ENCODE data around the gene TBC1D5.

Gene TBC1D5

DNA sequence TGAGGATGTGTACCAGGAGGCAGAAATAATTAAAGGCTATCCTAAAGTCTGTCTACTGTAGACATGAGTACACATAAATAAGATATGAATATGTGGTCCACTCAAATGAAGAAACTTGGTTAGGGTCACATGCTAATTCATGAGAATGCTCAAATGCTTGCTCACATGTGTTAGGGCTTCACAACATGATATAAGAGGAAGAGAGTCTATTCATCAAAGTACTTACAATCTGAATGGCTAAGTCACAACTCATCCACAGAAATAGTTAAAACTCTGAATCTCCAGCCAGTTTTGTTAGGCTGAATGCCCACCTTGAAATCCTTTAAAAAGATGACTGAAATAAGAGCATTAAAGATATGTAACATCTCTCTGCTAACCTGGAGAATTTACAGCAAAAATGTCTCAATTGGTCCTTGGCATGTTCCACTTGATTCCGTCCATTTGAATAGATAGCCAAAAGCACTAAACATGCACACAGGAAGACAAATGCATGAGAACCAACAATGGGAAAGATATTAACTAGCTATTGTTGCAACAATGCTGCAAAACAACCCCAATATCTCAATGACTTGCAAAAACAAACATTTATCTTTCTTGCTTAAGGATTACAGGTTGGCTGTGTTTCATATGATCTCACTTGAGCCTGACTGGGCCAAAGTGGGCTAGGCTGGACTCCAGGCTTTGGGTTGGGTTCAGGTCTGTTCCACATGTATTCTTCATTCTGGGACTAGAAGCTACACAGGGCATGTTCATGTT is 10.6 kb upstream of the TBC1D5 start:
- Histone ChIP-seq H3K36me3 (no peaks in the 10 kb centered on the region), H4K20me1 (no peaks in the 10 kb centered on the region), H3K4me3 (no peak overlapping the region), H3K9ac (no peak overlapping the region), H3K9me3 (replicated peaks in 1 of 11) (no peaks in the 10 kb centered on the region), H3K27me3 (no peaks in the 10 kb centered on the region), H3K27ac (no peak overlapping the region), H3K4me2 (no peak overlapping the region), H3K4me1 (peaks cover 11 to 18% (median 15%) of the 10 kb centered on the region in 10 experiments)
- no peak for TF ChIP-seq Cebpa-rat (IDR thresholded peaks at IDR 0.05)

DNA sequence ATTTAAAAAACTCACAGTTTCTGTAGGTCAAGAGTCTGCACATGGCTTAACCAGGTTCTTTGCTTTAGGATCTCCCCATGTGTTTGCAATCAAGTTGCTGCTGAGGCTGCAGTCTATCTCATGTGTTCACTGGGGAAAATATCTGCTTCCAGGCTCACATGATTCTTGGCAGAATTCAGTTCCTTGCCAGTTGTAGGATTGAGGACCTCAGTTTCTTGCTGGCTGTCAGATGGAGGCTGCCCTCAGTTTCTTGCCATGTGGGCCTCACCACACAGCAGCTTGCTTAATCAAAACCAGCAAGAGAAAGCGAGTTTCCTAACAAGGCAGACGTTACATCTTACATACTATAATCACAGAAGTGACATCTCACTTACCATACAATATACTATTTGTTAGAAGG is 10.0 kb upstream of the TBC1D5 start:
- Histone ChIP-seq H3K4me2 (no peak overlapping the region), H3K4me1 (peaks cover 17 to 24% (median 21%) of the 10 kb centered on the region in 10 experiments), H3K9me3 (replicated peaks in 1 of 11) (no peaks in the 10 kb centered on the region), H3K27me3 (no peaks in the 10 kb centered on the region), H4K20me1 (no peaks in the 10 kb centered on the region), H3K27ac (no peak overlapping the region), H3K4me3 (no peak overlapping the region), H3K9ac (no peak overlapping the region), H3K36me3 (no peaks in the 10 kb centered on the region)
- no peak for TF ChIP-seq Cebpa-rat (IDR thresholded peaks at IDR 0.05)

DNA sequence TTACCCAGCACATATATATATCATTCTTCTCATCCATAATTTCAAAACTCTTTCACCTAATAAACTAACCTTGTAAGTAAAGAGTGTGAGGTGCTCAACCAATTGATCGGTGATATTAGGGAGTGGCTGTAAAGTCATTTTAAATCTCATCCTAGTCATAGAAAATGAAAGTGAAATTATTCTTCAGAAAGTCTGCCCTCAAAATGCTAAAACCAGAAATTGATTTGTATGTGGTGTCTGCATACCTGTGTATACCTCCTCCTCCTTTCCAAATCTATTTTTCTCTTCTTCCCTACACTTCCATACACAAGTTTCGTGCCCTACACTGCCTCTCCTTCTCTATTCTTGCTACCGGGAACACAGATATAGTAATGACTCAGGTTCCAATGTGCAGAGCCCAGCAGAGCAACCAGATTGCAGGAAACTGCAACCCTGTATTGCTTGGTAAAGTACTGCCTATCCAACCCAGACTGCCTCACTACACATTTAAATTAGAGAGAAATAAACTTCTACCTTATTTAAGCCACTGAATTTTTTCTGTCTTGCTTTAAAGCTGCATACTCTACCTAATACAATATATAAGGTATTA is 7.4 kb upstream of the TBC1D5 start:
- Histone ChIP-seq H3K9ac (0 out of 22 replicates have a peak overlapping the region, but pooled peaks of 1 of the 11 experiments have one; percentile 4), H3K4me2 (peak overlapping the region; percentile 17 to 67 (median 45); a peak in 21 of 22 replicates), H3K9me3 (replicated peaks in 1 of 11) (no peaks in the 10 kb centered on the region), H3K4me3 (no peak overlapping the region), H3K27me3 (no peaks in the 10 kb centered on the region), H3K4me1 (peaks cover 24 to 32% (median 29%) of the 10 kb centered on the region in 10 experiments), H4K20me1 (no peaks in the 10 kb centered on the region), H3K36me3 (no peaks in the 10 kb centered on the region), H3K27ac (no peak overlapping the region)
- no peak for TF ChIP-seq Cebpa-rat (IDR thresholded peaks at IDR 0.05)

DNA sequence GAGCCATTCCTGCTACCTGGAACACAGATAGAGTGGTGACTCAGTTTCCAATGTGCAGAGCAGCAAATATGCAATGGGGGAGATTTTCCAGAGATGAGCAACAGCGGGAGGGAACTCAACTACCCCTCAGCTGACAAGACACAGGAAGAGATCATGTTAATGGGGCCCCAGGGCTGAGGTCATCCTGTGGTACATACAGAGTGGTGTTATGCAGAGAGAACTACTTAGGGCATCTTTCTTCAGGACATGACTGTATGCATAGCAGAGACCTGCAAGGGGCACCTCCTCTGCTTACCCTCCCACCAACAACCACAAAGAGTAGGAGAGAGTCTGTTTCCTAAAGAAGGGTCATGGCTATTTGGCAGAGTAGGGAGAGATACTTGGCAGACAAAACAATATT is 6.8 kb upstream of the TBC1D5 start:
- H3K4me3 ChIP-seq = no peak overlapping the region
- peak overlapping the region; percentile 17 to 67 (median 45); a peak in 20 of 22 replicates for H3K4me2 ChIP-seq
- H3K27ac ChIP-seq = no peak overlapping the region
- no peaks in the 10 kb centered on the region for H3K36me3 ChIP-seq
- H3K9me3 ChIP-seq (replicated peaks in 1 of 11) = no peaks in the 10 kb centered on the region
- no peaks in the 10 kb centered on the region for H4K20me1 ChIP-seq
- H3K27me3 ChIP-seq = no peaks in the 10 kb centered on the region
- H3K9ac ChIP-seq = no peak overlapping the region
- TF ChIP-seq Cebpa-rat (IDR thresholded peaks at IDR 0.05) = no peak
- H3K4me1 ChIP-seq = peaks cover 24 to 32% (median 29%) of the 10 kb centered on the region in 10 experiments

DNA sequence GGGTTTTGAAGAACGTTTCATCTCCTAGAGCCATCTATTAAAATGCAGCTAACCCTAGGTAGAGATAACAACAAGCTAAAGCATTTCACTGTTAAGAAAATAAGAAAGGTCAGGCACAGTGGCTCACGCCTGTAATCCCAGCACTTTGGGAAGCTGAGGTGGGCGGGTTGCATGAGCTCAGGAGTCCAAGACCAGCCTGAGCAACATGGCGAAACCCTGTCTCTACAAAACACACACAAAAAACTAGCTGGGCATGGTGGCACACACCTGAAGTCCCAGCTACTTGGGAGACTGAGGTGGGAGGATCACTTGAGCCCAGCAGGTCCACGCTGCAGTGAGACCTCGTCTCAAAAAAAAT is 5.4 kb upstream of the TBC1D5 start:
- H3K27ac ChIP-seq = peak overlapping the region in 7 of 11 experiments; percentile 28 to 74 (median 64); a peak in 13 of 22 replicates
- H3K9me3 ChIP-seq (replicated peaks in 1 of 11) = no peaks in the 10 kb centered on the region
- no peaks in the 10 kb centered on the region for H4K20me1 ChIP-seq
- H3K27me3 ChIP-seq = no peaks in the 10 kb centered on the region
- peak overlapping the region; percentile 58 to 85 (median 74) for H3K4me2 ChIP-seq
- peaks cover 35 to 43% (median 42%) of the 10 kb centered on the region in 10 experiments for H3K4me1 ChIP-seq
- H3K36me3 ChIP-seq = no peaks in the 10 kb centered on the region
- H3K4me3 ChIP-seq = no peak overlapping the region
- no peak for TF ChIP-seq Cebpa-rat (IDR thresholded peaks at IDR 0.05)
- no peak overlapping the region for H3K9ac ChIP-seq

DNA sequence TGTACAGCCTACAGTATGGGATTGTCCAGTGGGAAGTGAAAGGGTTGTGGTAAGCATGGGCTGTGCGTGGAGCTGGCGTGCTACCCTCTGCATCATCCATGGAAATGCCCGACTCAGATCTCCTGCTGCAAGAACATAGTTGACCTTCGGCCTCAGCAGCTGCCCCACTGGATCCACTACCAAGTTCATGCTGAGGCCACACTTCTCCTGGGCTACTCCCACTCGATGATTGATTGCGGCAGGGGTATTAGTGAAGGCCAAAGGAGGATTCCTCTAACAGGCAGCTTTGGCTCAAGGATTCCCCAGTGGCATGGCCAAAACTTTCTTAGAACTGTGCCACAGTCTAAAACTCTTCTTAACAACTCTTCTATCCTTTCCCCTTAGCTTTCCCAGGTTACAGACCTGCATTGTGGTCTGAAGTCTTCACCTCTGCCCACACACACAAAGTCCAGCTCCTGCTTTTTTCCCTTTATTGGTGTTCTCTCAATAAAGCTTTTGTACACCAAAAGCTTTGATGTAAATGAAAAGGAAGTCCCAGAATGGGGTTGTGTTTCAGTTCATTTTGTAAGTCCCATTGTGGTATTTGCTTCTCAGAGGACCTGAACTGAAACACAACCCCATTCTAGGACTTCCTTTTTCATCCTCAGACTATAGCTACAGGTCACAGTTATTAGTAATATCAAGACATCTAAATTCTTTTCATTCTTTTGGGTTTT is 4.9 kb upstream of the TBC1D5 start:
- no peaks in the 10 kb centered on the region for H3K36me3 ChIP-seq
- TF ChIP-seq Cebpa-rat (IDR thresholded peaks at IDR 0.05) = no peak
- no peaks in the 10 kb centered on the region for H3K9me3 ChIP-seq (replicated peaks in 1 of 11)
- peak overlapping the region in 9 of 11 experiments; percentile 18 to 74 (median 56); a peak in 16 of 22 replicates for H3K27ac ChIP-seq
- no peaks in the 10 kb centered on the region for H4K20me1 ChIP-seq
- no peaks in the 10 kb centered on the region for H3K27me3 ChIP-seq
- peak overlapping the region in 1 of 10 experiments; percentile 8; a peak in 1 of 20 replicates for H3K4me3 ChIP-seq
- H3K9ac ChIP-seq = peak overlapping the region in 3 of 11 experiments; percentile 24 to 30 (median 27); a peak in 5 of 22 replicates
- peak overlapping the region; percentile 58 to 85 (median 74) for H3K4me2 ChIP-seq
- H3K4me1 ChIP-seq = peaks cover 35 to 43% (median 42%) of the 10 kb centered on the region in 10 experiments

DNA sequence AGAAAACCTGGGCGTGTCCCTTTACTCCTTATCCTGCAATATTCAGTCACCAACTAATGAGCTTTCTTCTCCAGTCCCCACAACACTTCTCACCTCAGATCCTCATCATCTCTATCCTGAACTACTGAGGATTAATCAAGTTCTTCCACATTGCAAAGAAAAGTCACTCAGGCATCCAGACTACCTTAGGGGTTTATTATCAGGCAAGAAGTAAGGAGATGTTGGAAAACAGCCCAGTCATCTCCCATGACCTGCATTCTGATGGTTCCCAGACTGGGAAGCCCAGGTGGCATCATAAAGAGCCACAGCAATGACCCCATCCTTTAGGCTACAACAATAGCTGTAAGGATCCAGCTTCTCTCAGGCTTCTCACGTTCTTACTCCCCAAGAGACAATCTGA is 3.5 kb upstream of the TBC1D5 start:
- Histone ChIP-seq H3K9ac (no peak overlapping the region), H3K4me1 (peaks cover 39 to 48% (median 44%) of the 10 kb centered on the region in 10 experiments), H3K27ac (no peak overlapping the region), H3K4me2 (no peak overlapping the region), H3K27me3 (no peaks in the 10 kb centered on the region), H3K36me3 (no peaks in the 10 kb centered on the region), H3K4me3 (no peak overlapping the region), H3K9me3 (replicated peaks in 1 of 11) (no peaks in the 10 kb centered on the region), H4K20me1 (no peaks in the 10 kb centered on the region)
- no peak for TF ChIP-seq Cebpa-rat (IDR thresholded peaks at IDR 0.05)

DNA sequence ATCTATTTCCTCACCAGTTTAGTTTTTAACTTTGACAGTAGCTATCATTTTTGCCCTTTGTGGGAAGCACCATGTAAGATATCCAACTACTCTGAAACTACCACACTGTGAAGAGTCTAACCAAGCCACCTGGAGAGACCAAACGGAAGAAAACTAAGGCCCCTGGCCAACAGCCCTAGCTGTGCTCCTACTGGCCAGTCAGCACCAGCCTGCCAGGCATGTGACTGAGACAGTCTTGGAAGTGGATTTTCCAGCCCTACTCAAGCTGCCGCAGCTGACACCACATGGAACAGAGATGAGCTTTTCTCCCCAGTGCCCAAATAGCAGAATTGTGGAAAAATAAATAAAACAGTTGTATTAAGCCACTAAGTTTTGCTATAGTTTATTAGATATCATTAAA is 2.9 kb upstream of the TBC1D5 start:
- H3K27ac ChIP-seq = no peak overlapping the region
- no peaks in the 10 kb centered on the region for H3K27me3 ChIP-seq
- H3K9ac ChIP-seq = no peak overlapping the region
- no peak overlapping the region for H3K4me2 ChIP-seq
- peaks cover 45 to 54% (median 50%) of the 10 kb centered on the region in 10 experiments for H3K4me1 ChIP-seq
- H3K36me3 ChIP-seq = no peaks in the 10 kb centered on the region
- H3K9me3 ChIP-seq (replicated peaks in 1 of 11) = no peaks in the 10 kb centered on the region
- H3K4me3 ChIP-seq = no peak overlapping the region
- no peak for TF ChIP-seq Cebpa-rat (IDR thresholded peaks at IDR 0.05)
- no peaks in the 10 kb centered on the region for H4K20me1 ChIP-seq

DNA sequence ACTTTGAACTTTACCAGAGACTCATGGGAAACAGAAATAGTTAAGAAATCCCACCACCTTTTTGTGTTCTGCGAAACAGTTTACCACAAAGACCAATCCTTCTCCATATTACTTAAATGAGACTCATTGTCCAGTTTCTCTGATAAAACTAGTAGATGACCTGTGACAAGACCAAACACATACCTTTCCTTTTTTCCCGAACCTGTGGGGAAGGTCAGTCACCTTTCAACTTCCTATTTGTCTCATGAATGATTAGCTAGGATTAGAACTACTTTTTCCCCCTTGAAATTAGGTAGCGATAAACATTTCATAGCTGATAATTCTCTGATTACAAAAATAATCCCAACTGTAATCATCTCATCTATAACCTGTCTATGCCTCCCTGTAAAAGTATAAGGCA is 2.3 kb upstream of the TBC1D5 start:
- no peaks in the 10 kb centered on the region for H4K20me1 ChIP-seq
- H3K4me3 ChIP-seq = no peak overlapping the region
- H3K27ac ChIP-seq = no peak overlapping the region
- H3K4me2 ChIP-seq = no peak overlapping the region
- no peaks in the 10 kb centered on the region for H3K9me3 ChIP-seq (replicated peaks in 1 of 11)
- H3K9ac ChIP-seq = no peak overlapping the region
- no peak for TF ChIP-seq Cebpa-rat (IDR thresholded peaks at IDR 0.05)
- no peaks in the 10 kb centered on the region for H3K27me3 ChIP-seq
- H3K4me1 ChIP-seq = peaks cover 48 to 56% (median 52%) of the 10 kb centered on the region in 10 experiments
- no peaks in the 10 kb centered on the region for H3K36me3 ChIP-seq

All from BLaER1 treated with 17β-estradiol and CSF1 and Interleukin-3, amounts not matched to agents 10 nM and 100 nM (cell line).